GM19463 (cell line): ENCODE results near the gene MSRB2.
A peak's percentile ranks its signal among the peaks of the same experiment; 100 is the strongest.

Experiments
- ATAC-seq: cut with Tn5 transposase; IDR thresholded peaks from one replicate; pipeline ENCODE4 v1.9.1; 2021; ENCODE audit warnings: mild to moderate bottlenecking, moderate library complexity; ENCODE audit not compliant: unreplicated experiment

Gene MSRB2

DNA sequence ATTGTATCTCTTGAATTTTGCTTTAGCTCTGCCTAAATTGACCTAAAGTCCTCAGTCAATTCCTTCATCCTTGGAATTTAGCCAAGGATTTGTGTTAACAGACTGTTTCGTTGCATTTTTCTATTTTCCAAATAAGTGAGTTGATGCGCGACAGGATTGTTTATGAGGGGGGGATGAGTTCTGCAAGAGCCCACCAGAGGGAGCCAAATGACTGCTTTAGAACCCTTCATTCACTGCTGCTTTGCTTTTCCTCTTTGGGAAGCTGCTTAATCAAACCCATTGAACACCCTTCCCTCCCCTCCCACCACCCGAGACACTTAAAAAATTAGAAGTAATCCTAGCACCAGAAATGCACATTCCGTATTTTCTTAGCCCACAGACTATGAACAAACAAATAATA, 63.0 kb downstream of the MSRB2 start:
- peak; percentile 61 for ATAC-seq

DNA sequence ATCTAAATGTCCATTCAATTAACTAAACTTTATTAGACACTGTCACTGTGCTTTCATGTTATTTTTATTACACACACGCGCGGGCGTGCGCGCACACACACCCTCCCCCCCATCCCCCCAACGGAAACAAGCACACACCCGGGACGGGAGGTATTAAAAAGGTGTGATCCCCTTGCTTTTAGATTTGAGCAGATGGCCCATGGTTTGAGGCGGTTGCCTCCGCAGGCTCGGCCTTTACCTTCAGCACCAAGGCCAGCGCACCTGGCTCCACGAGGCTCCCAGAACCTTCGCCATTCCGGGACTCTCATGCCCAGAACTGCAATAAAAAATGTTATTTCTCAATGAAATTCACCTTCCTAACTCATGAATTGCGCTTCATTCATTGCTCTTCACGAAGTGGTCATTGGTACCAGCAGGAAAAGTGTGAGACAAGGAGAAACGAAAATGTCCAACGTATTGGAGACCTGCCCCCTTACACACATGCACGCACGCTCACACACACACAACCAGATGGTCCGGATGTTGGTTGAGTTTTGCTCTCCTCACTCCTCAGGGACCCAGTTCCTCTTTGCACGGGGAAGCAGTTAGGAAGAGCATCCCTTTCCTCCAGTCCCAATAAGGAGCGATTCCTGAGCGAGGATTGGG, 76.0 kb downstream of the MSRB2 start:
- ATAC-seq = no peak
